ENCODE results near the gene INPP5K.

The INPP5K gene

GRCh38 chr17:1490643-1491442, 25.6 kb downstream of the INPP5K start:
- Histone ChIP-seq H3K4me1 (ENCODE audit: control insufficient read depth, insufficient read depth, low read length) (0 out of 2 replicates have a peak, but pooled peaks cover 7% of the 10 kb centered on the region), H3K4me3 (ENCODE audit: low read depth, low read length) (peak overlapping the region; percentile 66), H3K27ac (ENCODE audit: low read depth, low read length) (peak overlapping the region; percentile 21)

DNA sequence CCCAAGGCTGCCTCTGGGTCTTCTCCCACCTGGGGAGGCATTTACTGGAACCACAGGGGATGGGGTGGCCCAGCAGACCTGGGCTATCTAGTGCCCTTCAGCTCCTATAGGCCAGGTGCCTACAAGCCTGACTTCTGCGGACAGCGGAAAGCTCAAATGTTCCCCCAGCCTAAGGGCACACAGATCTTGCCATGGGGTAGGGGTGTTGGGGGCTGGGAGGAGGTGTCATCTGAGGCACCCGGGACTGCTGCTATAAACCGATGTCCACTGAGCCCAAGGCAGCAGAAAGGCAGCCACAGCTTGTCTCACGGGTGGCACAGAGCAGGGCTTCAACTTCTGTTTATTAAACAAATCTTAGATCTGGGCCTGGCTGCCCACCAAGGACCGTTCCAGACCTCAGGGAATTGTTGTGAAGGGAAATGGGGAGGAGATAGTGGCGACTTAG, 27.6 kb downstream of the INPP5K start:
- H3K9me3 ChIP-seq (ENCODE audit: control insufficient read depth, insufficient read depth, low read length): no peaks in the 10 kb centered on the region
- H3K4me1 ChIP-seq (ENCODE audit: control insufficient read depth, insufficient read depth, low read length): peaks cover 10% of the 10 kb centered on the region; the same call in 1 of the 2 replicates
- H3K27ac ChIP-seq (ENCODE audit: low read depth, low read length): peak overlapping the region; percentile 68
- H3K9ac ChIP-seq (ENCODE audit: low read depth, low read length): no peak overlapping the region
- no peaks in the 10 kb centered on the region for H3K36me3 ChIP-seq (ENCODE audit: control insufficient read depth, insufficient read depth, low read length)
- peak overlapping the region; percentile 69; the same call in 1 of the 2 replicates for H3K4me3 ChIP-seq (ENCODE audit: low read depth, low read length)
- H3K27me3 ChIP-seq (ENCODE audit: control insufficient read depth, insufficient read depth, low read length): peaks cover 4% of the 10 kb centered on the region

More at GRCh38 chr17:1490643-1491442, 25.6 kb downstream of the INPP5K start:
- no peak overlapping the region; the same call in 1 of the 2 replicates for H3K9ac ChIP-seq (ENCODE audit: low read depth, low read length)
- peaks cover 4% of the 10 kb centered on the region for H3K27me3 ChIP-seq (ENCODE audit: control insufficient read depth, insufficient read depth, low read length)
- peaks cover 2% of the 10 kb centered on the region; the same call in 1 of the 2 replicates for H3K36me3 ChIP-seq (ENCODE audit: control insufficient read depth, insufficient read depth, low read length)
- H3K9me3 ChIP-seq (ENCODE audit: control insufficient read depth, insufficient read depth, low read length): no peaks in the 10 kb centered on the region

DNA sequence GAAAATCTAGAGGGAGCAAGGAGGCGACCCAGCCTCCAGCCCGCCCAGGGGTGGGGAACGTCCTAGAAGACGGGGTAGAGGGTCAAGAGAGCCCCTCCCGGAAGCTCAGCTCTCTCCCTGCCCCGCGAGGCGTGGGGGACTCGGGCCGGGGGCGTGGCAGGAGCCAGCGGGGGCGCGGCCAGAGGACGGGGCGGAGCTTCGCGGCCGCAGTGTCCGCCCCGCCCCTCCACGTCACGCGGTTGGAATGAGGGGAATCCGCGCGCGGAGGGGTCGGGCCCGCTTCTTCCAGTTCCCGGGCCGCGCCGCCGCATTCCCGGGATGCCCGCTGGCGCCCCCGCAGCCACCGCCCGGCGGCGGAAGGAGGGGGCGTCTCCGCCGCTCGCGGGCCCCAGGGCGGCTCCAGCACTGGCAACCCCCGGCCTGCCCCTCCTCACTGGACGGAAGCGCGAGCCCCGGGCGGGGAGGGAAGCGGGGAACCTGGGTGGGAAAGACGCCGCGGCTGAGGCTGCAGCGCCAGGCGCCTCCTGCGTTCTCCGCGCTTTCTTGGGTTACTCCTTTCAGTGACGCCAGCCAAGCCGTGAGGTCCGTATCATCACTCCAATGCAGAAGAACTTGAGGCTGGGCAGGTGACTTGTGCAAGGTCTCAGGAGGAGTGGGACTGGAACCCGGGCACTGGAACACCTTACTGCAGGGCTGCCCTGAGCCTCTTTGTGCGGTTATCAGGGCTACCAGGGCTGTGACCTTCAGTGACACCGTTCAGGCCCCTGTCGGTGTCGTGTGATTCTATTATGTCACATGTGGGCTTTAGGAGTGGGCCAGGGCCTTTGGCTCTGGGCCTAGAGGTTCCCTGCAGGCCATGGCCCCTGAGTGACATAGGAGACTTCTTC, 28.2 kb downstream of the INPP5K start:
- H3K4me3 ChIP-seq (ENCODE audit: low read depth, low read length): peak overlapping the region; percentile 69
- H3K27ac ChIP-seq (ENCODE audit: low read depth, low read length): peak overlapping the region; percentile 68
- H3K36me3 ChIP-seq (ENCODE audit: control insufficient read depth, insufficient read depth, low read length): 0 out of 2 replicates have a peak, but pooled peaks cover 3% of the 10 kb centered on the region
- H3K4me1 ChIP-seq (ENCODE audit: control insufficient read depth, insufficient read depth, low read length): peaks cover 10% of the 10 kb centered on the region; the same call in 1 of the 2 replicates
- H3K9ac ChIP-seq (ENCODE audit: low read depth, low read length): no peak overlapping the region
- no peaks in the 10 kb centered on the region for H3K9me3 ChIP-seq (ENCODE audit: control insufficient read depth, insufficient read depth, low read length)
- peaks cover 4% of the 10 kb centered on the region for H3K27me3 ChIP-seq (ENCODE audit: control insufficient read depth, insufficient read depth, low read length)

- H3K4me1 ChIP-seq (ENCODE audit: control insufficient read depth, insufficient read depth, low read length): peaks cover 8% of the 10 kb centered on the region; the same call in 1 of the 2 replicates
- no peak overlapping the region; the same call in 1 of the 2 replicates for H3K9ac ChIP-seq (ENCODE audit: low read depth, low read length)
- peak overlapping the region; percentile 68 for H3K27ac ChIP-seq (ENCODE audit: low read depth, low read length)
- H3K9me3 ChIP-seq (ENCODE audit: control insufficient read depth, insufficient read depth, low read length): no peaks in the 10 kb centered on the region
- peak overlapping the region; percentile 69 for H3K4me3 ChIP-seq (ENCODE audit: low read depth, low read length)
- peaks cover 8% of the 10 kb centered on the region for H3K36me3 ChIP-seq (ENCODE audit: control insufficient read depth, insufficient read depth, low read length)
- H3K27me3 ChIP-seq (ENCODE audit: control insufficient read depth, insufficient read depth, low read length): peaks cover 3% of the 10 kb centered on the region
These were observed 29.4 kb downstream of the INPP5K start for GRCh38 chr17:1486802-1487695.

DNA sequence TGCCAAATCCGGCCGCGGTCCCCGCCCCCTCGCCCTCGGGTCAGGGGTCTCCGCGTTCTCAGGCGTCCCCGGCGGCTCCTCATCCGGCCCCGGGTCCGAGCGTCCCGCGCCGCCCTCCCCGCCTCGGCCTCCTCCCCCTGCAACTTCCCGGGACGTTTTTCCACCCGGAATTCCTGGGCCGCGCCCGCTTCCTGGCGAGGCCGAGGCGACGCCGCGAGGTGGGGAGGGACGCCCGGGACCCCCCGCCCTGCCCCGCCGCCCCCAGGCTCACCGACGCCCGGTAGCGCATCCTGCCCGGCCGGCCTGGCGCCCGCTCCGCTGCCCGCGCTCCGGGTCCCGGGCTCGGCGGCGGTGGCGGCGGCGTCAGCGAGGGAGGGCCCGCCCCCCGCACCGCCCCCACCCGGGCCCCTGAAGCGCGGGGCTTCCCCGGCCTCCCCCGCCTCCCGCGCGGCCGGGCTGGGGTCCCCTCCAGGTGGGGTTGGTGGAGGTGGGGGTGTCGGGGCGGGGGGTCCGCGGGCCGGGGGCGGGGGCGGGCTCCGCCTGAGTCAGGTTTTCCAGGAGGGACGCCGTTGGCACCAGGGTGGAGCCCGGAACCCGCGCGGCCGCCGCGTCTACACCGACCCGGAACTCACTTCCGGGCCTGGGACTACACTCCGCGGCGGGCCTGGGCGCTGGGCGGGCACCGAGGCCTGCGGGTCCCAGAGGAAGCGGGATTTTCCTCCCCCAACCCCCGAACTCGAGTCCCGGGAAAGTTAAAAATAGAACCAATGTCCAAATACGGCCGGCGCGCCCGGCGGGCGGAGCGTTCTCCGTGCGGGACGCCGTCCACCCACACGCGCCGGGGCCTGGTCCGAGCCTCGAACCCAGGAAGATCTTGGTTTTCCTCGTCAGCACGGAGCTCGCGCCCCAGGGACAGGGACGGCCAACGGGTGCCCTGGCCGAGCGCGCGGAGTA, 30.7 kb downstream of the INPP5K start:
- Histone ChIP-seq H3K27ac (ENCODE audit: low read depth, low read length) (peak overlapping the region; percentile 79), H3K4me3 (ENCODE audit: low read depth, low read length) (peak overlapping the region; percentile 65), H3K9ac (ENCODE audit: low read depth, low read length) (no peak overlapping the region; the same call in 1 of the 2 replicates), H3K36me3 (ENCODE audit: control insufficient read depth, insufficient read depth, low read length) (peaks cover 19% of the 10 kb centered on the region), H3K27me3 (ENCODE audit: control insufficient read depth, insufficient read depth, low read length) (no peaks in the 10 kb centered on the region; the same call in 1 of the 2 replicates), H3K4me1 (ENCODE audit: control insufficient read depth, insufficient read depth, low read length) (peaks cover 8% of the 10 kb centered on the region; the same call in 1 of the 2 replicates), H3K9me3 (ENCODE audit: control insufficient read depth, insufficient read depth, low read length) (no peaks in the 10 kb centered on the region)

DNA sequence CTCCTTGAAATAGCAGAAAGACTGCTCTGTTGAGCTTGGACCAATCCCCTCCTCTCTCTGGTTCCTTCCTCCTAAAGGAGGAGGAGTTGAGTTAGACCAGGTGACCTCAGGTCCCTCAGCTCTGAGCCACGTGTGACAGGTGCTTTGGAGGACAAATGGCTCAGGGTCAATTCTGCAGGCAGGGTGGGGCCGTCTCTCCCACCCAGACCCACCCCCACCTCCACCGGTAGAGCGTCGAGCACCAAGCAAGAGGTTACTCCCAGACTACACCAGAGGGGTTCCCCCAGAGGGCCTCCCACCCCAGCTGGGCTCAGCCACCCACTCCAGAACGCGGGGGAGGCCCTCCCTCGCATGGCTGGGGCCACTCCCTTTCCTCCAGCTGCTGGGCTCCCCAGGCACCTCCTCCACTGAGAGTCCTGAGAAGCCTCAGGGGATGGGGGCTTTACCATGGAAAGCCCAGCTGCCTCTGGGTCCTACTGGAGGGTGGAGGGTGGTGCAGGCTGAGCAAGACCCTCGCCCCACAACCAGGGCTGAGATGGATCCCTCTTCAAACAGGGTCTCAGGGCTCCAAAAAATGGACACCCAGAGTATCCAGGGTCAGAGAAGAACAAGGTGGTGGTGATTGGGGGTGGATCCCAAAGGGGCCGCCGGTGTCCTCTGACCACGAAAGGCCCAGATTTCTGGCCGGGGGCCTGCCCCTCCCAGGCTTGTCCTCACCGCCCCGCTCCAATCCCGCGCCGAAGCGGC, 31.6 kb downstream of the INPP5K start:
- Histone ChIP-seq H3K27me3 (ENCODE audit: control insufficient read depth, insufficient read depth, low read length) (no peaks in the 10 kb centered on the region; the same call in 1 of the 2 replicates), H3K9ac (ENCODE audit: low read depth, low read length) (no peak overlapping the region), H3K4me1 (ENCODE audit: control insufficient read depth, insufficient read depth, low read length) (peaks cover 8% of the 10 kb centered on the region; the same call in 1 of the 2 replicates), H3K27ac (ENCODE audit: low read depth, low read length) (peak overlapping the region; percentile 79), H3K36me3 (ENCODE audit: control insufficient read depth, insufficient read depth, low read length) (peaks cover 24% of the 10 kb centered on the region), H3K4me3 (ENCODE audit: low read depth, low read length) (peak overlapping the region; percentile 49), H3K9me3 (ENCODE audit: control insufficient read depth, insufficient read depth, low read length) (no peaks in the 10 kb centered on the region)

- Histone ChIP-seq H3K9me3 (ENCODE audit: control insufficient read depth, insufficient read depth, low read length) (no peaks in the 10 kb centered on the region), H3K9ac (ENCODE audit: low read depth, low read length) (no peak overlapping the region), H3K4me3 (ENCODE audit: low read depth, low read length) (no peak overlapping the region), H3K4me1 (ENCODE audit: control insufficient read depth, insufficient read depth, low read length) (peaks cover 8% of the 10 kb centered on the region; the same call in 1 of the 2 replicates), H3K36me3 (ENCODE audit: control insufficient read depth, insufficient read depth, low read length) (peaks cover 24% of the 10 kb centered on the region), H3K27me3 (ENCODE audit: control insufficient read depth, insufficient read depth, low read length) (no peaks in the 10 kb centered on the region; the same call in 1 of the 2 replicates), H3K27ac (ENCODE audit: low read depth, low read length) (no peak overlapping the region)
These were observed 32.3 kb downstream of the INPP5K start for GRCh38 chr17:1484060-1484535.

- H3K4me3 ChIP-seq (ENCODE audit: low read depth, low read length): no peak overlapping the region
- no peaks in the 10 kb centered on the region for H3K27me3 ChIP-seq (ENCODE audit: control insufficient read depth, insufficient read depth, low read length)
- no peak overlapping the region for H3K9ac ChIP-seq (ENCODE audit: low read depth, low read length)
- peaks cover 35% of the 10 kb centered on the region for H3K36me3 ChIP-seq (ENCODE audit: control insufficient read depth, insufficient read depth, low read length)
- no peaks in the 10 kb centered on the region for H3K9me3 ChIP-seq (ENCODE audit: control insufficient read depth, insufficient read depth, low read length)
- no peak overlapping the region for H3K27ac ChIP-seq (ENCODE audit: low read depth, low read length)
- peaks cover 3% of the 10 kb centered on the region; the same call in 1 of the 2 replicates for H3K4me1 ChIP-seq (ENCODE audit: control insufficient read depth, insufficient read depth, low read length)
These were observed 33.7 kb downstream of the INPP5K start for GRCh38 chr17:1482680-1483079.

GRCh38 chr17:1481736-1482135, 34.7 kb downstream of the INPP5K start:
- H3K27ac ChIP-seq (ENCODE audit: low read depth, low read length): no peak overlapping the region
- H3K36me3 ChIP-seq (ENCODE audit: control insufficient read depth, insufficient read depth, low read length): peaks cover 42% of the 10 kb centered on the region
- H3K9me3 ChIP-seq (ENCODE audit: control insufficient read depth, insufficient read depth, low read length): no peaks in the 10 kb centered on the region
- H3K9ac ChIP-seq (ENCODE audit: low read depth, low read length): no peak overlapping the region
- H3K4me1 ChIP-seq (ENCODE audit: control insufficient read depth, insufficient read depth, low read length): peaks cover 3% of the 10 kb centered on the region; the same call in 1 of the 2 replicates
- H3K27me3 ChIP-seq (ENCODE audit: control insufficient read depth, insufficient read depth, low read length): no peaks in the 10 kb centered on the region
- no peak overlapping the region for H3K4me3 ChIP-seq (ENCODE audit: low read depth, low read length)

Data from HUES48 (cell line).